Muscle of leg (tissue), 11 donors: ENCODE results near the gene SLX9. TPM values are rescaled to one million over a fixed set of nuclear protein-coding genes. Genes with fewer than 3 reads are reported as not detected.
A peak's percentile ranks its signal among the peaks of the same experiment; 100 is the strongest.

ENCODE experiments used
- DNase-seq: peaks from one replicate; pipeline ENCODE4 v3.0.0; 2013
- H3K27ac ChIP-seq: one replicate; pipeline ENCODE4 v1.5.1; 2013; ENCODE audit warnings: mild to moderate bottlenecking, low read length, control low read depth
- H3K27me3 ChIP-seq: one replicate; pipeline ENCODE4 v1.6.1; 2013; ENCODE audit warnings: low read length; ENCODE audit not compliant: control insufficient read depth, insufficient read depth
- H3K36me3 ChIP-seq: one replicate; pipeline ENCODE4 v1.6.1; 2013; ENCODE audit warnings: low read length; ENCODE audit not compliant: control insufficient read depth, insufficient read depth
- H3K4me1 ChIP-seq: one replicate; pipeline ENCODE4 v1.6.1; 2013; ENCODE audit warnings: low read length; ENCODE audit not compliant: control insufficient read depth, insufficient read depth
- H3K4me3 ChIP-seq: one replicate; pipeline ENCODE4 v1.5.1; 2013; ENCODE audit warnings: low read length, control low read depth
- H3K9me3 ChIP-seq: replicated peaks from 2 replicates; pipeline ENCODE4 v1.6.1; 2013; ENCODE audit warnings: low read depth, low read length; ENCODE audit not compliant: control insufficient read depth
- WGBS: methylation state at CpG from one replicate; pipeline ENCODE4 v1.1.5; 2013; ENCODE audit warnings: missing lambda C conversion rate; ENCODE audit not compliant: insufficient coverage; 5-methylcytosine and 5-hydroxymethylcytosine counted together
- polyA plus RNA-seq, 8 donors: library from polyadenylated mRNA; unstranded; fragments of 120-200 nt; gene quantifications; one replicate each; pipeline versions ENCODE4 v1.2.1 to v1.2.3, GENCODE V29; 2013; ENCODE audit warnings: inconsistent platforms in 1 of 8, low replicate concordance in 1 of 8; ENCODE audit not compliant: insufficient read length in 8 of 8, insufficient read depth in 1 of 8
- total RNA-seq: library from RNA; stranded (reverse); fragments of 120-200 nt; gene quantifications from one replicate; pipeline ENCODE4 v1.2.4, GENCODE V29; 2013

The SLX9 gene
- total and polyA plus RNA-seq, 9 donors = 16.0 to 27.5 (median 21.2) TPM

DNA sequence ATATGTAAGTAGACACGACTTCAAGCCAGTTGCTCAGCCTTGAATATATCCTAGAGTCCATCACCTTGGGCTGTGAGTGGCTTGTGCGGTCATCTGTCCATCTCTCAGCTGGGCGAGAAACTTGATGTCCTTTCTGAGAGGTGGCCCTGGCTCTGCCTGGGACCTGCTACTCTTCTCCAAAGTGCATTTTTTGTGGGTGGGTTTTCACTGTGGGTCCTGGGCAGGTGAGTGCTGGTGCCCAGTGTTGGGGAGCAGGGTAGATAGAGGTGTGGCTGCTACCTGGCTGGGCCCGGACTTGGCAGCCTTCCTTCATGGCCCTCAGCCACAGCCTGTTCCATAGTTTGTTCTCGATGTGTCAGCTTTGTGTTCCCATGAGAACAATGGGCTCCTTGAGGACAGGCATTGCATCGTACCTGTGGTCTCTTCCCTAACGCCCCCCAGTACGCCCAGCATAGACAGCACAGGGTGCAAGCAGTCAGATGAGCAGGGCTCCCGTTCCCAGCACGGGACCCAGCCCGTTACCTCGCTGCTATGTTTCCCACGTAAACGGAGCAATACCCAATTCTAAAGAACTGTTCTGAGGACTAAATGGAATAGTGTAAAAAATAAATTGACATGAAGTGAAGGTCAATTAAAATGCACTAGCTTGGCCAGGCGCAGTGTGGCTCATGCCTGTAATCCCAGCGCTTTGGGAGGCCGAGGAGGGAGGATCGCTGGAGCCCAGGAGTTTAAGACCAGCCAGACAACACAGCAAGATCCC lies 877 bp upstream of the SLX9 start:
- H3K27ac ChIP-seq = no peak overlapping the region
- peaks cover 20% of the 10 kb centered on the region for H3K36me3 ChIP-seq
- peaks cover 4% of the 10 kb centered on the region for H3K27me3 ChIP-seq
- no peaks in the 10 kb centered on the region for H3K9me3 ChIP-seq
- H3K4me3 ChIP-seq = peak overlapping the region; percentile 91
- DNase-seq = no peak
- peaks cover 23% of the 10 kb centered on the region for H3K4me1 ChIP-seq
- WGBS = 84% methylated on average over 13 of the region's 18 CpGs

DNA sequence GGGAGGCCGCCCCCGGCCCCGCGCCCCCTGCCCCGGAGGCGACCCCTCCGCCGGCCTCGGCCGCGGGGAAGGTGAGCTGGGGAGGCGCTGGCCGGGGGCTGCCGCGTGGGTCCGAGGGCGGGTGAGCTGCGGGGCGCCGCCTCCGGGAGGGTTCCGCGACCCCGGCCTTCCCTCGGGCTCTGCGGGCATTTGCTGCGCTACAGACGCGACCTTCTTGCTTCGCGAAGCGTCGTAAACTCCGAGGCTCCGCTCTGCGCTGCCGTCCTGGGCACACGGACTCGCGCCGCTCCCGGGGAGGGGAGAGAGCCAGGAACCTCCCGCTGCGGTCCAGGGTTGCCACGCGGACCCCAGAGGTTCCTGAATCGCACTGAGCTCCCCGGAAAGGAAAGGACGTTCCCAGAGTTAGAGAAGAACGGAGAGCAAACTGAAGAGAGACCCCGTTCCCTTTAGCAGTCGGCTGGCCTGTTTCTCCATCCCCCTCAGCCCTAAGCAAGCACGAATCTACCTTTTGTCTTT lies 345 bp downstream of the SLX9 start:
- DNase-seq = no peak
- Histone ChIP-seq H3K27ac (peak overlapping the region; percentile 62), H3K4me1 (peaks cover 21% of the 10 kb centered on the region), H3K4me3 (peak overlapping the region; percentile 91), H3K36me3 (peaks cover 32% of the 10 kb centered on the region), H3K27me3 (no peaks in the 10 kb centered on the region), H3K9me3 (no peaks in the 10 kb centered on the region)
- WGBS = under 1% methylated on average over 49 of the region's 53 CpGs

DNA sequence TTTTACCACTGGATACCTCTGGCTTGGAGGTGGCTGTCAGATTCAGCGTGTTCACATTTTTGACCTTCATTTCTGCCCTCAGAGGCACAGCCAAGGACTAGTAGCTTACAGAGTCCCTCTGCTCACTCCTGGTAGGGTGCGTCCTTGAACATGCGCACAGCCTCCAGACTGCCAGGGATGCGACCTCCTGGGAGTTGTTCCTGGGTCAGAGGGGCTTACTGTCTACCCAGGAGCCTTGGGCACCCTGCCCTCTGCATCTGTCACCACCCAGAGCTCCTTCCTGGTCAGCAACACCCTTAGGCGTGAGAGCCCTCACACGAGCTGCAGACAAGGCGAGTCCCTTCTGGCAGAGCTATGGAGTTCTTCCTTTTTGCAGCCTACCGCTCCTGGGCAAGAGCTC lies 1.7 kb downstream of the SLX9 start:
- no peaks in the 10 kb centered on the region for H3K9me3 ChIP-seq
- H3K36me3 ChIP-seq = peaks cover 42% of the 10 kb centered on the region
- no peak overlapping the region for H3K4me3 ChIP-seq
- no peak for DNase-seq
- 87% methylated on average over 8 of the region's 8 CpGs for WGBS
- H3K4me1 ChIP-seq = peaks cover 19% of the 10 kb centered on the region
- H3K27me3 ChIP-seq = no peaks in the 10 kb centered on the region
- H3K27ac ChIP-seq = no peak overlapping the region

DNA sequence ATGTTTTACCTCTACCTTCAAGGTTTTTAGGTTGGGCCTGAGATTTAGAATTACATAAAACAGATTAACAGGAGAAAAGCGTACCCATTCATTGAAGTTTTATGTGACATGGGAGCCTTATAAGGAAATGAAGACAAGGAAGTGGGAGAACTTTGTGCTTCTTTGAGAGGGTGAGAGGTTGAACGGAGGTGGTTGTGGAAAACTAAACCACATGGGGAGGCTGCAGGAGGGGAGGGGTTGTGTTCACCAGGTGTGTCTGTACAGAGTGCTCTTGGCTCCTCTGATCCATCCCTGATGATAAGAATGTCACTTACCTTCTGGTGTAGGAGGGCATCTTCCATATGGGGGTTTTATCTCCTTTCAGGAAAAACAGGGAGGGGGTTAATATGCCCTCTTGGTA lies 2.7 kb downstream of the SLX9 start:
- 86% methylated on average over 1 of the region's 2 CpGs for WGBS
- Histone ChIP-seq H3K9me3 (no peaks in the 10 kb centered on the region), H3K36me3 (peaks cover 44% of the 10 kb centered on the region), H3K27me3 (no peaks in the 10 kb centered on the region), H3K4me1 (peaks cover 24% of the 10 kb centered on the region), H3K27ac (no peak overlapping the region), H3K4me3 (no peak overlapping the region)
- no peak for DNase-seq

DNA sequence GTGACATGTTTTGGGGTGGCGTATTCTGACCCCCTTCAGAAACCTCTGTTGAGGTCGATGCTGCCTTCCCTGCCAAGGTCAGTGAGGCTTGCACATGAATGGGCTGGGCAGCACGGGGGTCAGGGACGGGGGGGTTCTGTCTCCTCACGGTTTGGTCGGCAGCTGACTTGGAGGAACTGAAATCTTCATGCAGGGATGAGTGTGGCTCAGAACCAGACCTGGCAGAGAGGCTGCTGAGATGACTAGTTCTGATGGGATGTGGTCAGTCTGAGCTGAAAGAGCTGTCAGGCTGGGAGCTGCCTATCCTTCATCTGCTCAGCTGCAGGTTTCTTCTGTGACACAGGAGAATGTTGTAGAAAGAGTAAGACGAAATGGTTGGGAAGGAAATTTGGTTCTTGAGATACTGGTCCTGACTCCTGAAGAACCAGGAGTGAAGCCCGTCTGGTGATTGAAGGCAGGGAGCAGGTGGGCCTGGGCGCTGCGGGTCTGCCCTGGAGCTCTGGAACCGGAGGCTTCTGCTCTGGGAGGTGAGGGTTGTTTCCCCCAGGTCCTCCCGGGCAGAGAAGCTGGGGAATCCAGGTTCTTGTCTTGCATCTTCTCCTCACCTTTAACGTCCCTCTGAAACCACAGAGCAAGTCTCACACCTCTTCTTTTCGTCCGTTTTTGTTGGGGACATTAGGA lies 3.3 kb downstream of the SLX9 start:
- H3K36me3 ChIP-seq = peaks cover 47% of the 10 kb centered on the region
- WGBS = 83% methylated on average over 12 of the region's 15 CpGs

DNA sequence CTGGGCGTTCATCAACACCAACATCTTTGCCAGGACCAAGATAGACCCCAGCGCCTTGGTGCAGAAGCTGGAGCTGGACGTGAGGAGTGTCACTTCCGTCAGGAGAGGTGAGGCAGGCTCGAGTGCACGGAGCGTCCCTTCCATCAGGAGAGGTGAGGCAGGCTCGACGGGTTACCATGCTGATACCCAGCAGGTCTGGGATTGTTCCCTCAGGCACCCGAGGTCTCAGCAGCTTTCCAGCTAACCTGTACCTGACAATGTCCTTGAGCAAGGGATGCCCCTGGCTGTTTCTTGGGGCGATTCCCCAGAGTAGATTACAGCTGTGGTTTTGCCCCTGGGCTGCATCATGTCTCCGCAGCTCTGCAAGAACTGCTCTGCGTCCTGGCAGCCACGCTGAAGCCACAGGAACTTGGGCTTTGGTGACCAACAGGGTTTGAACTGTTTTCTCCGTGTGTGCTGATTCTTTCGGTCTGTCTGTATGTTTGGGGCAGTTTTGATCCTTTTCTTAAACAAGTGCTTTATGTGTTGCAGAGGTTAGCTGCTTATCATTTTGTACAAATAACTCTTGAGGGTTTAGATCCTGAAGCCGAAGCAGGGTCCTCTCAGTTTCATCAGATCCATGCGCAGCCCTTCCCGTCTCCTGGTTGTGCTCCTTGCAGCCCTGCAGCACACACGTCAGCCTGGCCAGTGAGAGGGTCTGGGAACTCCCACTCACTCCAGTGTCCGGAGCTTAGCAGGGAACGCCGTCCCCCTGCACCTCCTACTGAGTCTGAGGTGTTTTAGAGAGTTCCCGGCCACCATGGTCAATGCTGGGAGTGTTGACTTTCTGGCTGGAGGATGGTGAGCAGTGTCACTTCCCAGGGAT lies 4.1 kb downstream of the SLX9 start:
- peaks cover 22% of the 10 kb centered on the region for H3K4me1 ChIP-seq
- H3K4me3 ChIP-seq = no peak overlapping the region
- H3K36me3 ChIP-seq = peaks cover 51% of the 10 kb centered on the region
- DNase-seq = no peak
- no peak overlapping the region for H3K27ac ChIP-seq
- WGBS = 89% methylated on average over 18 of the region's 24 CpGs
- H3K9me3 ChIP-seq = no peaks in the 10 kb centered on the region
- no peaks in the 10 kb centered on the region for H3K27me3 ChIP-seq

More for the DNA sequence above, 3.3 kb downstream of the SLX9 start:
- Histone ChIP-seq H3K4me3 (no peak overlapping the region), H3K9me3 (no peaks in the 10 kb centered on the region), H3K4me1 (peaks cover 24% of the 10 kb centered on the region), H3K27ac (no peak overlapping the region), H3K27me3 (no peaks in the 10 kb centered on the region)
- DNase-seq = no peak

DNA sequence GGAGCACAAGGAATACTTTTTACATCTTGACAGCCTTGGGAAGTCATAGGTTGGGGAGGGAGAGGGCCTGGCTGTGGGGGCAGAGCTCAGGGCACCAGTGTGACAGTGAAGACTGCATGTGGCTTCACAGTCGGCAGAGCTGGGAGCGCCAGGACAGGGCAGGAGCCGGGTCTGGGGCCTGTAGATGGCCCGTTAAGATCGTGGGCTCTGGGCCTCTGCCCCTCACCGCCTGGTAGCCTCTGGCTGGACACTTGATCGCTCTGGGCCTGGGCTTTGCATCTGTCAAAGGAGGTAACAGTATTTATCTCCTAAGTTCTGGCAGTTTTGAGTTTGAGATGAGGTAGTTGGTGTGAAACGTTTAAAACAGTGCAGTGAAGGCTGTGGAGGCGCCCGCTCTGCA lies 4.8 kb downstream of the SLX9 start:
- Histone ChIP-seq H3K4me1 (peaks cover 18% of the 10 kb centered on the region), H3K4me3 (no peak overlapping the region), H3K9me3 (no peaks in the 10 kb centered on the region), H3K27me3 (no peaks in the 10 kb centered on the region), H3K27ac (no peak overlapping the region), H3K36me3 (peaks cover 54% of the 10 kb centered on the region)
- no peak for DNase-seq
- WGBS = 93% methylated on average over 10 of the region's 10 CpGs

DNA sequence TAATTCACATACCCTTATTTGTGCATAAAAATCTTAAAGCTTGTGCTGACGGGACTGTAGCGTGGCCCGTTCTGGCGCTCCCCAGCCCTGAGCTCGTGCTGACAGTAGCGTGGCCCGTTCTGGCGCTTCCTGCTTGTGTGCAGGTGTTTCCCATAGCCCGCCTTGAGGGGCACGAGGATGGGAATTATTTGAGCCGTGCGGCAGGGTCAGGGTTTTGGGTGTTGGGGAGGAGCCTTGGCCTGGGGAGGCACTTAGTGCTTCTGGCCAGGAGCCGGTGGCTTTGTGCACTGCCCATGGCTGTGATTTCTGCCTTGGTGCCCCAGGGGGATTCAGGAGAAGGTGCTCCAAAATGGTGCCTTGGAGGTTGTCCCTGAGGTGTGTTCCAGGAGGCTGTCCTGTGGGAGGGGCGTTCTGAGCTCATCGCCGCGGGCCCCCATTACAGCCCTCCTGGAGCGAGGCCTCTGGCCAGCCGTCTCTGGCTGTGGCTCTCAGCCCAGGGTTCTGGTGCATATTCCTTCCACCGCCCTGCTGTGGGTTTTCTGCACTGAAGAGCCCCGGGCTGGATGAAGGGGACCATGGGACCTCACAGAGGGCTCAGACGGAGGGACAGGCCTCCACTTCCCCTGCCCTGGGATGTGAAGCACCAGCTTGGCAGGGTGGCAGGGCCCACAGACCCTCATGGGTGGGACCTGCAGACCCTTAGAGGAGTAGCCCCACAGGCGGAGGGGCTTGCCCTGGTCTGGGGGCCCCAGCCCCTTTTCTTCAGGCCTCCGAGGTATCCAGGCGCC lies 6.6 kb downstream of the SLX9 start:
- DNase-seq = no peak
- Histone ChIP-seq H3K4me1 (peaks cover 27% of the 10 kb centered on the region), H3K9me3 (no peaks in the 10 kb centered on the region), H3K4me3 (no peak overlapping the region), H3K36me3 (peaks cover 61% of the 10 kb centered on the region), H3K27me3 (no peaks in the 10 kb centered on the region), H3K27ac (no peak overlapping the region)
- WGBS = 76% methylated on average over 14 of the region's 25 CpGs

DNA sequence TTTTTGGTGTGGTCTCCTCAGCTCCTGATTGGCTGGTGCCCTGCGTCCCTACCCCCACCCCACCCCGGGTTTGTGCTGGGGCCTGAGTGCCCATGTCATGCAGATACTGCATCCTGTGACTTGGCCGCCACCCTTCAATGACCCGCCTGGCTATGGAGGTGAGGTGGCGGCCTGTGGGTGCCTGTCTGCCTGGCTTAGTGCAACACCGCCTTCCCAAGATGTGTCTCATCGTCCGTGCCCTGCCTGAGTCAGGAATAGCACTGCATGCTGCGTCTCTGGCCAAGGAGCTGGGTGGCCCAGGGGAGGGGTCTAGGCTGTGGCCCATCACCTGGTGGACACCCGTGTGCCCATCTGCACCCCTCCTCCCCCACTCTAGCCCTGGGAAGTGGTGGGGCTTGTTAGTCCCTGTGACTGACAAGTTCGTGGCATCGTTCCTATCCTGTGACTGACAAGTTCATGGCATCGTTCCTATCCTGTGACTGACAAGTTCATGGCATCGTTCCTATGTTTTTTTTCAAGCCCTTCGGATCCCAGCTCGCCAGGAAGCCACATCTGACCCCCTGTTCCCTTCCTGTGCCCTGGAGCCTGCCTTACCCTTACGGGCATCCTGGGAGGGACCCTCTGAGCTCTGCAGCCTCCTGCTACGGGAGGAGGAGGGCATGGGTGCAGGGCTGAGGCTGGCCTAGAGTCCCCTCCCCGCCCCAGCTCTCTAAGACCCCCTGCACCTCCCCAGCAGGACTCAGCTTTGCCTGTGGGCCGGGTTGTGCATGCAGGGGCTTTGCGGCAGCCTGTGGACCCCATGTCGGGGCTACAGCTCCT lies 7.5 kb downstream of the SLX9 start:
- Histone ChIP-seq H3K9me3 (no peaks in the 10 kb centered on the region), H3K4me3 (no peak overlapping the region), H3K4me1 (peaks cover 30% of the 10 kb centered on the region), H3K36me3 (peaks cover 57% of the 10 kb centered on the region), H3K27me3 (no peaks in the 10 kb centered on the region), H3K27ac (no peak overlapping the region)
- no peak for DNase-seq
- 88% methylated on average over 13 of the region's 22 CpGs for WGBS
